Duodenal mucosa (tissue), 2 donors: ENCODE measurements around the gene CSRNP2.
A peak's percentile ranks its signal among the peaks of the same experiment; 100 is the strongest.

Experiments
- H3K27ac ChIP-seq: one replicate; pipeline ENCODE4 v1.7.0; 2013; ENCODE audit warnings: low read depth, low read length
- H3K27me3 ChIP-seq, 2 donors: one replicate each; pipeline ENCODE4 v1.7.0; 2013; ENCODE audit warnings: low read length in 2 of 2, control low read depth in 1 of 2; ENCODE audit not compliant: insufficient read depth in 2 of 2, control insufficient read depth in 1 of 2
- H3K36me3 ChIP-seq, 2 donors: one replicate each; pipeline ENCODE4 v1.7.0; 2013; ENCODE audit warnings: low read length in 2 of 2, control low read depth in 1 of 2; ENCODE audit not compliant: insufficient read depth in 2 of 2, control insufficient read depth in 1 of 2
- H3K4me1 ChIP-seq, 2 donors: one replicate each; pipeline ENCODE4 v1.7.0; 2013; ENCODE audit warnings: low read length in 2 of 2, control low read depth in 1 of 2; ENCODE audit not compliant: insufficient read depth in 2 of 2, control insufficient read depth in 1 of 2
- H3K4me3 ChIP-seq, 2 donors: one replicate each; pipeline ENCODE4 v1.7.0; 2013; ENCODE audit warnings: low read length in 2 of 2, low read depth in 1 of 2
- H3K9ac ChIP-seq, 2 donors: one replicate each; pipeline ENCODE4 v1.7.0; 2013; ENCODE audit warnings: low read length in 2 of 2, low read depth in 1 of 2
- H3K9me3 ChIP-seq, 2 donors: one replicate each; pipeline ENCODE4 v1.7.0; 2013; ENCODE audit warnings: low read length in 2 of 2, control low read depth in 1 of 2; ENCODE audit not compliant: control insufficient read depth in 1 of 2

The CSRNP2 gene

DNA sequence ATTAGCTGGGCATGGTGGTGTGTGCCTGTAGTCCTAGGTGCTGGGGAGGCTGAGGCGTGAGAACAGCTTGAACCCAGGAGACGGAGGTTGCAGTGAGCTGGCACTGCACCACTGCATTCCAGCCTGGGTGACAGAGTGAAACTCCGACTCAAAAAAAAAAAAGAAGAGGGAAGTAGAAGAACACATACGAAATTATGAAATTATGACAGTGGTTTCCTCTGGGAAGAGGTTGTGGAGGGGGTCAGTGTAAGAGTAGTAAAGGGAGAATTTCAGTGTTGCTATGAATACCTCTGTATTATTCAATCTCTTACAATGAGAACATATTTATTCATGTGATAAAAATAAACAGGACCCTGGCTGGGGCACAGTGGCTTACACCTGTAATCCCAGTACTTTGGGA is 24.7 kb upstream of the CSRNP2 start:
- Histone ChIP-seq H3K36me3 (peaks cover 24 to 68% of the 10 kb centered on the region in 2 donors), H3K27ac (no peak overlapping the region), H3K27me3 (no peaks in the 10 kb centered on the region), H3K4me1 (no peaks in the 10 kb centered on the region), H3K9ac (no peak overlapping the region), H3K4me3 (no peak overlapping the region), H3K9me3 (no peaks in the 10 kb centered on the region)

DNA sequence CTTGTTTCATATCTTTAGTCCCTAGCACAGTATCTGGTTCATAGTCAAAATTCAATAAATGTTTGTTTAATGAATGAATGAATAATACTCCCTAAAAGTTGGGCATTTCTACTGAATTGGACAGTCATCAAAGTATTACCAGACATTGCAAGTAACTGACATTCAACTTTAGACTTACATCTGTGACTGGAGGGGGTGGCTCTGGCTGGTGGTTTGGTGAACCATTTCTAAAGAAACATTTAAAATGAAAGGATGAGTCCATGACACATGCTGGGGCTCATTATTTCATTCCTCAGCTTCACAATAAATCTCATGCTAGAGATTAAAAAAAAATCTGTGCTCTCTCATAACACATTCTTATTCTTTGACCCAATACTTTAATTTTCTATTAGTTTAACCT is 20.6 kb upstream of the CSRNP2 start:
- Histone ChIP-seq H3K9ac (no peak overlapping the region), H3K27ac (no peak overlapping the region), H3K27me3 (no peaks in the 10 kb centered on the region), H3K36me3 (peaks cover 21 to 63% of the 10 kb centered on the region in 2 donors), H3K9me3 (no peaks in the 10 kb centered on the region), H3K4me1 (no peaks in the 10 kb centered on the region), H3K4me3 (no peak overlapping the region)

DNA sequence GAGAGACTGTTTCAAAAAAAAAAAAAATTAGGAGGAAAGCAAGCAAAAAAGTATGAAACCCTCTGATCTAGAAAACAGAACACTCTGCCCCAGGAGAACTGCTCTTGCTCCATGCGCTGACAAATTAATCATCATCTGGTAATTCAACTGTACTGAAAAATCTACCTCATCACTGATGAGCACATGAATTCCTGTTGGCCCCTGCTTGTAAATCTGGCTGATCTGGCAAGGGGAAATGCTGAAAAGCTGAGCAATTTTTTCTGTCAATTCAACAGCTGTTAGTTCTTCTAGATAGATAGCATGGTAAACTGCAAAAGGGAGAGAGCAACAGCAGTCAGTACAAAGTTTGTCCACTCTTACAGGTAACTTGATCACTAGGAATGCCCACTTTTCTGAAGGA is 15.2 kb upstream of the CSRNP2 start:
- no peak overlapping the region for H3K27ac ChIP-seq
- H3K4me3 ChIP-seq, result no peak overlapping the region
- H3K9me3 ChIP-seq, result no peaks in the 10 kb centered on the region
- no peaks in the 10 kb centered on the region for H3K27me3 ChIP-seq
- no peak overlapping the region for H3K9ac ChIP-seq
- H3K4me1 ChIP-seq, result no peaks in the 10 kb centered on the region
- H3K36me3 ChIP-seq, result peaks cover 31 to 71% of the 10 kb centered on the region in 2 donors

DNA sequence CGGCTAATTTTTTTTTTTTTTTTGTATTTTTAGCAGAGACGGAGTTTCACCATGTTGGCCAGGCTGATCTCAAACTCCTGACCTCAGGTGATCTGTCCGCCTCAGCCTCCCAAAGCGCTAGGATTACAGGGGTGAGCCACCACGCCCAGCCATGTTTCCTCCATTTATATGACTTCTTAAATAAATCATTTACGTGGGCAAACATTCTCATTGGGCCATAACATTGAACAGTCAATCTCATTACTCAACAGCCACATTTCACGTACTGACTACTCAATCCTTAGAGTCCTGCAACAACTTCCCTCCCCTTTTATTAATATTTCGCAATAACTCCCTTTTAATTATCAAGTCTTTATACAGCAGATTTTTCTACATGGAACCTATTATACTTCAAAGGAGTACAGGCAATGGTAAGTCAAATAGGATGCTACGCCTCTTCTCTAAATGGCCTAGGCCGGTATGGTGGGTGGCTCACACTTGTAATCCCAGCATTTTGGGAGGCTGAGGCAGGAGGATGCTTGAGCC is 7.4 kb upstream of the CSRNP2 start:
- Histone ChIP-seq H3K9me3 (no peaks in the 10 kb centered on the region), H3K27ac (no peak overlapping the region), H3K36me3 (peaks cover 9 to 21% of the 10 kb centered on the region in 2 donors), H3K27me3 (no peaks in the 10 kb centered on the region), H3K4me3 (no peak overlapping the region), H3K9ac (no peak overlapping the region), H3K4me1 (no peaks in the 10 kb centered on the region)

DNA sequence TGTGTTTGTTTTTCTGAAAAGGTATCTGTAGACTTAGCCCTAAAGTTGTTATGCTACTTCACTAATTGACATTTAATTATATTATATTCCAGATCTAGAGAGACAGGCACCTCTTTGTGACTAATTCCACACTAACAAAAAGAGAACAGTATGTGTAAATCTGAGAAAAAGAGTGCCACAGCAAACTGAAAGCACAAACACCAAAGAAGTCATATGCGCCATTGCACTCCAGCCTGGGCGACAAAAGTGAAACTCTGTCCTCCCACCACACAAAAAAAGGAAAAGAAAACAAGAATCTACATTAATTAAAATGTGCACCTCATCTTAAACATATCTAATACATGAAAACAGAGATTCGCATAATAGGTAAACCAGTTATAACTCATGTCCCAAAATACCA is 4.4 kb upstream of the CSRNP2 start:
- Histone ChIP-seq H3K36me3 (no peaks in the 10 kb centered on the region), H3K4me3 (no peak overlapping the region), H3K27me3 (no peaks in the 10 kb centered on the region), H3K27ac (no peak overlapping the region), H3K9me3 (no peaks in the 10 kb centered on the region), H3K4me1 (peaks cover 0 to 1% of the 10 kb centered on the region in 2 donors), H3K9ac (no peak overlapping the region)

DNA sequence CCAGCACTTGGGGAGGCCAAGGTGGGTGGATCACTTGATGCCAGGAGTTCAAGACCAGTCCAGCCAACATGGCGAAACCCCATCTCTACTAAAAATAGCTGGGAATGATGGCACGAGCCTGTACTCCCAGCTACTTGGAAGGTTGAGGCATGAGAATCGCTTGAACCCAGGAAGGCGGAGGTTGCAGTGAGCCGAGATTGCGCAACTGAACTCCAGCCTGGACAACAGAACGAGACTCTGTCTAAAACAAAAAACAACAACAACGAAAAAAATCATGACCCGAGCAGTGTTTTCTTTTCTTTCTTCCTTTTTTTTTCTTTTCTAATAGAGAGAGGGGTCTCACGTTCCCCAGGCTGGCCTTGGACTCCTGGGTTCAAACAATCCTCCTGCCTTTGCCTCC is 3.5 kb upstream of the CSRNP2 start:
- H3K27me3 ChIP-seq, result no peaks in the 10 kb centered on the region
- no peak overlapping the region for H3K9ac ChIP-seq
- no peak overlapping the region for H3K27ac ChIP-seq
- H3K4me3 ChIP-seq, result no peak overlapping the region
- no peaks in the 10 kb centered on the region for H3K36me3 ChIP-seq
- peaks cover 5 to 10% of the 10 kb centered on the region in 2 donors for H3K4me1 ChIP-seq
- H3K9me3 ChIP-seq, result no peaks in the 10 kb centered on the region

DNA sequence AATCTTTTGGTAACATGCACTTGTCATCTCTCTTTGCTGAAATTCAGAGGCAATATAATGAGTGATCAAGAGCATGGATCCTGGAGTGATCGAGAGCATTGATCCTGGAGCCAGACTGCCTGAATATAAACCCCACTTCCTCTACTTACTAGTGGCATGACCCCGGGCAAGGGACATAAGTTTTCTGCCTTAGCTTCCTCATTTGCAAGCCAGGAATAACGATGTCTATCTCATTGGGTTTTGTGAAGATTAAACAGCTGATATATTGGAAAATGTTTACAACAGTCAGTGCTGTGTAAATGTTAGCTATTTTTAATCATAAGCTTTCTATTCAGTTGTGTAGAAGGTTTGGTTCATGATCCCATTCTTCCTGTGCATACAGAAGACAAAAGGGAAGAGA is 2.4 kb upstream of the CSRNP2 start:
- no peaks in the 10 kb centered on the region for H3K36me3 ChIP-seq
- no peak overlapping the region for H3K9ac ChIP-seq
- peaks cover 9 to 15% of the 10 kb centered on the region in 2 donors for H3K4me1 ChIP-seq
- no peak overlapping the region for H3K27ac ChIP-seq
- H3K4me3 ChIP-seq, result no peak overlapping the region
- H3K27me3 ChIP-seq, result no peaks in the 10 kb centered on the region
- H3K9me3 ChIP-seq, result no peaks in the 10 kb centered on the region

DNA sequence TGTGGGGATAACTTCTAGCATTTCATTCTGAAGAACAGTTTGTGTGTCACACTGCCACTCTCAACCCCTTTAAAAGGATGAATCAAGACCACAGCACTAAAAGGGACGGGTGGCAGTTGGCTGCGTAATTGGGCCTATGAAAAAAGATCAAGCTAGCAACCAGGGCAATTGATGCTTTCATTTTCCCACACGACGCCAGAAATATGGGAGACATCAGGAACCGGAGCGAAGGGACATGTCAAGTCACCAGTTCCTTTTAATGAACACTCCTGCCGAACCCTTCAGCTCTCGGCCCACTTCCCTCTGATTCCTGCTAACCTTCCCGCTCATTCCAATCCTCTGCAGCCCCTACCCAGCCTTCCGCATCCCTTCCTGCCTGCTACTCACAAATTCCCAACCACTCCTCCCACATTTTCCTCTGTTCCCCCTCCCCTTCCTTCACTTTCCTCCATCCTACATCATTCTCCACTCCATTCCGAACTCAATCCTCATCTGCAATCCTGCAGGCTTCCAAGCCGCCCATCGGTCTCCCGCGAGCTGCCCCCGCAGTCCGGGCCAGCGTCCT is 753 bp downstream of the CSRNP2 start:
- H3K27me3 ChIP-seq, result no peaks in the 10 kb centered on the region
- no peaks in the 10 kb centered on the region for H3K9me3 ChIP-seq
- H3K4me3 ChIP-seq, result peak overlapping the region; percentile 92 to 95
- peak overlapping the region; percentile 66 for H3K27ac ChIP-seq
- H3K36me3 ChIP-seq, result no peaks in the 10 kb centered on the region
- H3K4me1 ChIP-seq, result peaks cover 9 to 15% of the 10 kb centered on the region in 2 donors
- H3K9ac ChIP-seq, result peak overlapping the region; percentile 74 to 81

DNA sequence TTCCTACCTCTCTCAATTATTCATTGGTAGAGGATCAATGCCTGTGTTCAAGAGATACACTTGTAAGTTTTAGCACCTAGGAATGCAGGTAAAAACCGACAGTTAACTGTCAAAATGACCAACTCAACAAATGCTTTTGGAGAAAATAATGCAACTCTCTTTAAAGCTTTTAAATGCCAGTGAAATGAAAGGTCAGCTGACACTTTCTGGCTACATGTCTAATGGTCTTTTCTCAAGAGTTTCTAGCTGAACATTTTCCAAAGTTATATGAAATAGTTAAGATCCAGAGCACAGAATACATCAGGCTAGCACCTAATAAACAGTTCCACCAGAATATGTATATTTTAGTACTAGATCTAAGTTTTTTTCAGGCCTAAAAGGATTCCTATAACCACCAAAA is 2.0 kb downstream of the CSRNP2 start:
- no peaks in the 10 kb centered on the region for H3K36me3 ChIP-seq
- no peaks in the 10 kb centered on the region for H3K9me3 ChIP-seq
- no peak overlapping the region for H3K27ac ChIP-seq
- H3K27me3 ChIP-seq, result no peaks in the 10 kb centered on the region
- H3K4me1 ChIP-seq, result peaks cover 9 to 15% of the 10 kb centered on the region in 2 donors
- no peak overlapping the region for H3K9ac ChIP-seq
- no peak overlapping the region for H3K4me3 ChIP-seq

DNA sequence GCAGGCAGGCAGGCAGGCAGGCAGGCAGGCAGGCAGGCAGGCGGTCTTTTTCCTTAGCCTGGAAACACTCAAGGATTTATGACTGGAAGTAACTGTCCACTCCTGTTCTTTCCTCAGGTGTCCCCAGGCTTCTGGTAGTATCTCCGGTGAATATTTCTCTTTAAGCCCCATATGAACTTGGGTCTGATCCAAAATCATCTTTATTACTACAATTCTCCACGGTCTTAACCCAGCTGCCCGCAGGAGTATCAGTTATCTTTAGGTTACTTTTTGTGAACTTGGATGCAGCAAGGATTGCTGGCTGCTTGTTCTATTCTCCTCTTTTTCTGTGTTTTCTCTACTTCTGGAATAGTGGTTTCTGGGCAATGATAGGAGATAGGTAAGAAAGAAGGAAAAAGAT is 3.3 kb downstream of the CSRNP2 start:
- peaks cover 0 to 8% of the 10 kb centered on the region in 2 donors for H3K36me3 ChIP-seq
- H3K4me1 ChIP-seq, result peaks cover 9 to 15% of the 10 kb centered on the region in 2 donors
- H3K9me3 ChIP-seq, result no peaks in the 10 kb centered on the region
- no peak overlapping the region for H3K4me3 ChIP-seq
- H3K27me3 ChIP-seq, result no peaks in the 10 kb centered on the region
- no peak overlapping the region for H3K9ac ChIP-seq
- no peak overlapping the region for H3K27ac ChIP-seq
